Stimulated activated CD4-positive, alpha-beta T cell treated with anti-CD3 and anti-CD28 coated beads, Interleukin-12 subunit alpha, Interleukin-12 subunit beta, amount 100 ng/mL, for 24 hours (primary cell): ENCODE measurements around the gene JTB.

Source experiments
- DNase-seq, 2 experiments: peaks; one replicate each; pipeline ENCODE4 v3.0.0-alpha.2; 2020; ENCODE audit warnings: low read depth in 2 of 2

JTB gene

DNA sequence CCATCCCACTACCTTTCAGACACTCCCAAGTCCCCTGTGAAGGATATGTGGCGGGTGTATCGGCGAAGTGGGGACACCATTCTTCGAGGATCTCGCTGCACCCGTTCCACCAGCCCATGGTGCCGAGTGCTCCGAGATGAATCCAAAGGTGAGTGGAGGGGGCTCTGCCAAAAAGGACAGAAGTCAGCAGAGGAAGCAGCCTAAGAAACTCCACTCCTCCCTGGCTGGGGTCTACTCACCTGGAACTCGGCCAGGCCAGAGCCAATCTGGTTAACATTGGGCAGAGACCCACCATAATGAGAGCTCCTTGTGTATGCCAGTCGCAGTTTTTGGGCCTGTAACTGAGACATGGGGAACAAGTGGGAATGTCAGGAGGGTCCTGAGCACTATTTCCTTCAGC is 22.6 kb downstream of the JTB start:
- DNase-seq, result no peak

DNA sequence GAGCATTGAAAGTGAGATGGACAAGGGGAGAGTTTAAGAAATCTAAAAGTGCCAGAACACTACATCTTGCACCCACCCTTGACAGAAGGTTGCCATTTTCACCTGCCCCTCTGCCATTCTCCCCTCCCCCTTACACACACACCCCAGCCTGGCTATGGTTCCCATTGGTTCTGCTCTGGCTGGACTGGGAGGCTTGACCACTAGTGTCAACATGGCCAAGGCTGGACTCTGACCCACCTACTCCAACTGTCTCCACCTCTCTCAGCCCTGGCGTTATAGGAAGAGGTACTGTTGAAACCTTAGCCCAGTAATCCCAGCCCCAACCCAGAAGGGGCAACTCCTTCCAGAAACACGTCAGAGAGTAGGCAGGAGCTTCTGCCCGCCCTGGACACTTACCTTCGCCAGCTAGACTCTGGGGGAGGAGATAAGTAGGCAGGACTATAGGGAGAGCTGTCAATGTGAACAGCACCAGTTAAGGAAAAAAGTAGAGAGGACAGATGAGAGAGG is 23.6 kb downstream of the JTB start:
- DNase-seq, result no peak

DNA sequence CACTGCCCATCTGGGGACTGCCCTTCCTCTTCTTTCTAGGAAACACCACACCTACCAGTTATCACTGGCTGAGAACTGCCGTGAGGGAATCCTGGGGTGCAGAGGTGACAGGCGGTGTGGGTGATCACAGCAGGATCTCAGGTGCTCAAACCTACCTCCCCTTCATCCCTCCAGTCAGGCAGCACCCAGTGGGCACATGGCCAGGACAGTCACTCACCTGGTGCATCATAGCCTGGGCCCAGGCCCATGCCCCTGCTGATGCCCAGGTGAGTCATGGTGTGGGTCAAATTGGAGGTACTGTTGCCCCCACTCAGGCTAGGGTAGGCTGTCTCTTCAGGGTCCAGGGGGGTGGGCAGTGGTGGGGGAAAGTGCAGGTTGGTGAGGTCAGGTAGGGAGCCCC is 25.7 kb downstream of the JTB start:
- no peak for DNase-seq

DNA sequence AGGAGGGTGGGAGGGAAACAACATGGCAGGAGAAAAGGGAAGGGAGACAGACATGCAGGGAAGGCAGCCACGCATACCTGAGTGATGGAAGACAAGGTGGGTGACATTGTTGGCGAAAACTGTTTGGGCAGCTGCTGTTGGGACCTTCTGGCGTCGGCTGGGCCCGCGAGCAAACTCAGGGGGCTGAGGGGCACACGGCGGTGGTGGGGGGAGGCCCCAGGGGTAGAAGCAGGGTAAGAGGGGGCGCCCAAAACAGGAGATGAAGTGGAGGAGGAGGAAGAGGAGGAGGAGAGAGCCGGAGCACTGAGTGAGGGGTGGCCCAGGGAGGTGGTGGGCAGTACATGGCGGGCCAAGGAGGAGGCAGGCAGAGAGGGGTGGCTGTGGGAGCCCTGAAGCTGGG is 26.3 kb downstream of the JTB start:
- no peak for DNase-seq

DNA sequence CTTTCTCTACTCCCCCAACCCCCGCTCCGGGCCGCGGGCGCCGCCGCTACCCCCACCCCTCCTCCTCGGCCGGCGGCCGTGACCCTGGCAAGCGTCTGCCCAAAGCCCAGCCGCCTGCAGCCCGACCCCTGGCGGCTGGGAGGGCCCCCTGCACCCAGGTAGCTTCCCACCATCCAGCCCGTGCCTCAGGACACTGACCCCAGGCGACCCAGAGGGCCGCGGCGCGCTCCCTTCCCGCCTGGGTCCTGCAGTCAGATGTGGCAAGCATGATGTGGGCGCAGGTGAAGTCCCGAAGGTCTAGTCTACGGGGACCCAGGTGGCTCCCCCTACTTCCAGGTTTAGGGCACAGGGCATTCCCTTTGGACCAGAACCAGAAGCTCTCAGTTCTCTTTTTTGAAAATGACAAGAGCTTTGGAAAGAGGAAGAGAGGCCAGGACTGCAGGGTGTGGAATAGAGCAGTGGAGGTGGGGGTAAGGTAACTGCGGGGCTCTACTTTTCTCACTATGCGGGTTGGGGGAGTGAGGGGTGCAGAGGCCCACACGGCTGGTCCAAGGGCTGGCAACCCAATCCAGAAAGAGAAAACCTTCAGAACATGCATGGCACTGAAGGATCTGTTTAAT is 30.7 kb downstream of the JTB start, which contains the start of gene DENND4B:
Gene DENND4B, minus strand, starts transcription at position 97 of the 620 bp plus-strand sequence. CDS start 2,344 bp downstream, outside the sequence.
- peak; percentile 60 to 66 for DNase-seq

DNA sequence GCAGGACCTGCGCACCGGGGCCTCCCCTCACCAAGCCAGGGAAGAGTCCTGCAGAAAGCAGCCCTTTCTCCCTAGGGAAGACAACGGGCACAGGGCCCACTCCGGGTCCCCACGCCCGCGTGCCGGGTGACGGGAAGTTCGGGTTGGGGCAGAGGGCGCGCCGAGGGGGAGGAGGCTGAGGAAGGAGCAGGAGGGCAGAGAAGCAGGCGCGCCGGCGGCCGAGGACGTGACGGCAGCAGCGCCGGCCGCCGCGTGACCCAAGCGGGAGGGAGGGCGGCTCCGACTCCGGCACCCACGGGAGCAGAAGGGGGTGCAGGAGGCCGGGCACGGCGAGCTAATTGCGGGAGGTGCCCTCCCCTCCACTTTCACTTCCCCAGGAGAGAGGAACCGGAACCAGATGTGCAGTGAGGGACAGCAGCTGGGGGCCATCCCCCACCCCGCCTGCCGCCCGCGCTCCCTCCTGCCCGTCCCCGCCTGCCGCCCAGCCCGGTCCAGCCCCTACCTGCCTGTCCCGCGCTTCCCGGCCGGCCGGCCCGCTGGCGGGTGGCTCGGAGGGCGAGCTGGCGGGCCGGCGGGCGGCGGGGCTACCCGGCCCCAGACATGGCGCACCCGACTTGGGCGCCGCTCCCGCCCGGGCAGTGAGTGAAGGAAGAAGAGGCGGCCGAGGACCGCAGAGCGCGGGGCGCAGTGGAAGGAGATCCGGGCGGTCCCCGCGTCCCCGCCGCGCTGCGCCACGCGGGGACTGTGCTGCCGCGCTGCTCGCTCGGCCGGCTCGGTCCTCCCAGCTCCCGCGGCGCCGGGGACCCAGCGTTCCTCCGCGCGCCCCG is 31.5 kb downstream of the JTB start:
- DNase-seq, result peak; percentile 45 to 58

DNA sequence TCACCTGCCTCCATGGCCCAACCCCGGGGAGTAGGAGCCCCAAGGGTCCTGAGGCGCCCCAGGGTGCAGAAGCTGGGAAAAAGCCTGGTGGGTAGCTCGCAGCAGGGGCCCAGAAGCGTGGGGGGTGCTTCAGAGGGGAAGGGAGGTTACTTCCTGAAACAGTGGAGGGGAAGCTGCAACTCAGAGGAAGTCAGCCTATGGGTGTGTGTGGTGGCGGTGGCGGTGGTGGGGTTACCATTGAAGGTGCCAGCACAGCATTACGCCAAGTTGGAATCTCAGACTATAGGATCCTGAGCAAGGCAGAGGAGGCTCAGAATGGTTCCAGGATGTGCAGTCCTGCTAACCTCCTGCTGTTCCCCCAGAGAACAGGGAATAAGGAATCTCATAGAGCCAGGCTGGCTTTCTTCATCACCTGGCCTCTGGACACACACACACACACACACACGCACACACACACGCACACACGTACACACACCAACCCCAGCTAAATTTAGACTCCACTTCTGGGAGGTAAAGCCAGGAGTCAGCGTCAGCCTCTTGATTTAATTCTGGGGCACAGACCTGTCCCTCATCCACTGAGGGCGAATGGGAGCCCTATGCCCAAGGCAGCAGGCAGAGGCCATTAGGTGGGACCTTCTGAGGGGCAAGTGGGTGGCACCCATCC is 32.2 kb downstream of the JTB start:
- DNase-seq, result peak; percentile 48 to 67

DNA sequence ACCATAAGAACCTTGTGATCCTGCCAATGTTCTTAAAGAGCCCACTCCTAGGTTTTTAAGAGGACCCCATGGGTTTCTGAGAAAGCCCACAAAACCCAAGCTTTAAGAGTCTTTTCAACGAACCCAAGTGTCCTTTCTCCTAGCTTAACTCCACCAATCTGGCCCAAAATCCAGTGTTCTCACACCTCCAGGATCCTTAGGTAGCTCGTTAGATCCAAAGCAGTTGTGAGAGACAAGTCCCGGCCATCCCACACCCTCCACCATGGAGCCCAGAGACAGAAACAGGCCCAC is 32.7 kb downstream of the JTB start:
- no peak for DNase-seq

DNA sequence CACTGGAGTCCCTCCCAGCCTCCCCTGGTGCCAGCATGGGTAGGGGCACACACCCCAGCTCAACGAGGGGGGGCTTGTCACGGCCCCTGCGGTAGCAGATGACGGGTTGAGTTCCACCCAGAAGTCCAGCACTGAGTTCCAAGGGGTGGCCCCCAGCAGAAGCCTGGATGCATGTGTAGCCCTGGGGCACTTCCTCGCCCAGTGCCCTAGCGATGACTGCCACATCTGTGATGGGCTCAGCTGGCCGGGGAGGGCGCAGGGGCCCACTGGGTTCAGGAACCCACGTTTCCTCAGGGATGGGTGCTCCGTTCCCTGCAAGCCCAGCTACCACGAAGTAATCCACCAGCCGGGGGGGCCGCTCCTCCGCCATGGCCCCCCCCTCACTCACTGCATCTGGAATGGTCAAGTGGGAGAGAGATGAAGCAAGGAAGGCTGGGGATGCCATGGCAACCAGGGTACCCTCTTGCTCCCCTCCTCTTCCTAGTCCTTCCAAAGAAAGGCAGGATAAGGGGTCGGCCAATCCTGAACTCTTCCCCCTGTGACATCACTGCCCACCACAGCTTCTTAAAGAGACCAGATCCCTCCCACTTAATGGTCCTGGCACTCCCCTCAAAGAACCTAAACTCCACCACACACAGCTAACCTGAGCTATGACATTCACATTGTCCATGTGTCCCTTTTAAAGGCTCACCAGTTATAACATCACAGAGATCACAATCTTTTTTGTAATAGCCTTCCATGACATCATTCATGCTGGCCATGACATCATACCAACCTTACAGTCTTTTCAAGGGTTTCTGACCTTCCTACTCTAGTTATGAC is 33.3 kb downstream of the JTB start:
- DNase-seq, result no peak

DNA sequence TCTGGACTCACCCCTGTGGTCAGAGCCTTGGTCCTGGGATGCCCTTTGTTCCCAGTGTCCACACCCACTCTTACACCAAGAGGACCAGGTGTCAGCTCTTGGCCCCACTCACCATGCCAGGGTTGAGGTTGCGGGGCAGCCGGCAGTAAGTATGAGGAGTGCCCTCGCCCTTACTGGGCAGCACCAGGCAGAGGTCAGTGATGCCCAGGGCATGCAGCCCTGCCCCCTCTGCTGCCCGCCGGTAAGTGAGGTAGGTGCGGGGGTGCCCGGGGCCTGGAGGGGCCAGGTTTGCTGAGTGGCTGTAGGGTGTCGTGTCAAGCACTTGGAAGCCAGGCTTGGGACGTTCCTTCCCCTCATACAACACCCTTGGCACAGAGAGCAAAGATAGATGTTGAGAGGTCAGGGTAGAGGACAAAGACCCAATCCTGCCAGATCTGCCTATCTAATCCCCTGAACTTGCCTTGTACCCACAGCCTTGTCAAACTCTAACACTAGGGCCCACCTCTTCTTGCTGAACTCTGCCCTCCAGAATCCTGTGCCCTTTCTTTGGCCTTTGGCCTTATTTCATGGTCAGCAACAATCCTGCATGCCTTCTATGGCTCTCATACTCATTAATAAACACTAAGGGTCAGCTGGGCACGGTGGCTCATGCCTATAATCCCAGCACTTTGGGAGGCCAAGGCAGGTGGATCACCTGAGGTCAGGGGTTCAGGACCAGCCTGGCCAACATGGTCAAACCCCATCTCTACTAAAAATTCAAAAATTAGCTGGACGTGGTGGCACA is 34.5 kb downstream of the JTB start:
- DNase-seq, result no peak

DNA sequence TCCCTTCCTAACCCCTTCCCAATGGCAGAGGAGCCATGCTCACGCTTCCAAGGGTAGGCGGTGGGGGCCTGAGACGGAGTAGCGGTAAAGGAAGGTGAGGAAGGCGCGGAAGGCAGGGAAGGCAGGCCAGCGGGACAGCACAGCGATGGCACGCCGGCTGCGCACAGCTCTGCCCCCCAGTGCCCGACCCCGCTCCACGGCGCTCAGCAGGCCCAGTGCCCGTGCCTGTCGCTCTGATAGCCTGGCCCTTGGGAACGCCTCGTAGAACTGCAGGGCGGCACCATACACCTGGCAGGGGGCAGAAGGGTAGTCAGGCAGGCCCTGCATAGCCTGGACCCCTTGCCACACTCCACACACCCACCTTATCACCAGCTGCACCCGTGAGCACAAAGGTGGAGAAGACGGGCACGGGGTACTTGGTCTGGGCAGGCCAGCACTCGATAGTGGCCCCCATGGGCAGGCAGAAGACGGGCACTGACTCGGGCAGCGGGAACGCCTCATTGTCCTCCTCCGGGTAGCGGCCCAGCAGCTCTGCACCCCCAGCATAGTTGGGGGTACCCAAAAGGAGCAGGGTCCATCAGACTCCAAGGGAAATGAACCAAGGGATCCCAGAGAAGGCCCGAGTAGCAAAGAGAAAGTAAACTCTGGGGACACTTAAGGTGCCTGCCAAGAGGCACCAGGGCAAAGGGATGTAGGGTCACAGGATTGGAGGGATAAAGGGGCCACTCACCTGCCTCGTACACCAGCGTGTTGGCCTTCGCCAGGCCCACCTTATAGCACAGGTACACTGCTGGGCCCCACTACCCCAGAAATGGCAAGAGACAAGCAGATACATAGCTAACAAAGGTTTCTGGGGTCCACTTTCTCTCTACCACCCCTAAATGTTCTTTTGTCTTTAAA is 35.4 kb downstream of the JTB start:
- DNase-seq, result no peak

DNA sequence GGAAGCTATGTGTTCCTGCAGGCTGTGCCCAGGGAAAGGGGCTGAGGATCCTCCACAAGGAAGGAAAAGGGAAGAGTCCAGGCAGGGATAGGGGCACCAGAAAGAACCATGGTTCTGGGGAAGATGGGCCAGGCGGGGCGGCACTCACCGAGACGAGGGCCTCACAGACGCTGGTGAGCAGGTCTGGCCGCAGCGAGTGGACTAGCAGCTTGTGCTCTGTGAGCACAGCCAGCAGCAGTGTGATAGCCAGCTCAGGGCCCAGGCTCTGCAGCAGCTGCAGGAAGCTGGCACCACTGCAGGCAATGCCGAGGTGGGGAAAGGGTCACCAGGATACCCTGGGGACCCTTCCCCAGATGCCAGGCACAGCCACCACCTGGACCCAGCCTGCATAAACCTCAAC is 36.7 kb downstream of the JTB start:
- DNase-seq, result no peak

DNA sequence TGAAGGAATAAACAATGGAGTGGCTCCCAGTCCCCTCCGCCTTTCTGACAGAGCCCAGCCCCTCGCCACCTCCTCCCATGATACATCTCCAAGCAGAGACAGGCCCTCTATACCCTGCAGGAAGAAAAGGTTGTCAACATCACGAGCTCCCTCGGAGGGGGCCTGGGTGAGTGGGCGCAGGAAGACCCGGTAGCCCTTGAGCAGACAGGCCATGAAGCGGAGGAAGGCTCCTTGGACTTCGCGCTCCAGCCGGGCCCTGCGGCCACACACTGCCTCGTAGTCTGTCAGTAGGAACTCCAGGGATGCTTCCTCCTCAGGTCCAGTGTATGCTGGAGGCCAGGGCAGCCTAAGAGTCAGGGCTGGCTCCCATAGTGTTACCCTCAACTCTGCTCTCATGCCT is 38.0 kb downstream of the JTB start:
- DNase-seq, result no peak

DNA sequence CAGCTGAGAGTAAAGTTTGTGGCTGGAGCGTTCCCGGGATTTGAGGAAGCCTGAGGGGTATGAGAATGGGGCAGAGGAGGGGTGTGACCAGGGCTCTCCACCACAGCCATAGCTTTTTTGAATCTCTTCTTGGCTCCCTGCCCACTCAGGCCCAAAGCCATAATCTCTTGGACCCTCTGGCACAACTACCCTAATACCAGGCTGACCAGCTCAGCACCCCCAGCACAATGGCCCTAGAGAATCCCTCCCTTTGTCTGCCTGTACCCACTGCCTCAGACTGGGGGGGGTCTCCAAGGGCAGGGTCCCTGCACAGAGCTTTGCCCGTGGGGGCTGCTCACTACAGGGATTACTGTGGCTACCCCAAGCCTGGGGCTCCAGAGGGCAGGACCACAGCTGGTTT is 38.5 kb downstream of the JTB start:
- no peak for DNase-seq

DNA sequence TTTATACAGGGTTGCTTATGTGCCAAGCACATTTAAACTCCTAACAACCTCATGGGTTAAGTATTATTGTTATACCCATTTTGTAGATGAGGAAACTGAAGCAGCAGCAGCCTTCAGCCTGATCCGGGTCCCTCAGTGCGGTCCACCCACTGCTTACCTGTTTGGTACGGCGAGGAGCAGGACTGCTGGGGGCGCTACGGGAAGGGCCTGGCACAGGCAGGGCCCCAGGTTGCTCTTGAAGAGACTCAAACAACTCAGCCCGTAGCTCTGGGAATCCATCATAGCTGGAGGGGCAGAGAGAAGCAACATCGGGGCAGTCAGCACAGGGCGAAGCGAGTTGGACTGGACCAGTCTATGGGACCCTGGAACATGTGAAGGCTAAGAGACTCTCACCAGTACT is 40.1 kb downstream of the JTB start:
- no peak for DNase-seq

DNA sequence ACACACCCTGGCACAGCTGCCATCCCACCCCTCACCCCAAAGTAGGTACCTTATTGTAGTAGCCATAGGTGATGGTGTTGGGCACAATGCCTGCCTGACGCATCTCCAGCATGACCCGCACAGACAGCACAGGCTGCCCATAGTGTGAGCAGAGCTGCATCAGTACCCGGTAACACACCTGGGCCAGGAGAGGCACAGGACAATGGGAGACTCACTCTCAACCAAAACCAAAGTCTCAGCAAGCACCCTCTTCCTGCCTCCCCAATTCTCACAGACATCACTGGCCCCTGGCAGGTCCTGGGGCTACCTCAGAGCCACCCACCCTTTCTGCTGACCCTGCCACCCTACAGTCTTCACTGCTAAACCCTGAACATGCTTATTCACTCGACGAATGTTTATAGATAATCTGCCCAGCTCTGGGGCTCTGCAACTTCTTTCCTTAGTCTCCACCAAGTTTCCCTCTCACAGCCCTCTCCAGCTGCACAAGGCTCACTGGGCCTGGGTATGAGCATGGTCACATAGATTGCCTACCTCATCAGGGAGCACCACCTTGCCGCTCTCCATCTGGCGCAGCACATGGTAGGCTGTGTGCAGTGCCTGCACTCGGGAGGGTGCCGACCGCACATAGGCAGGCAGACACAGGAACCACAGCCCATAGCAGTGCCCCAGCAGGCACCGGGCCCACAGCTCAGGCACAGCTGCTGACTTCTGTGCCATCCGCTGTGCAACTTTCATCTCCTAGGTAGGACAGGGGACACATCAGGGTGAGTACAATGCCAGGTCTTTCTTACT is 41.3 kb downstream of the JTB start:
- DNase-seq, result no peak

DNA sequence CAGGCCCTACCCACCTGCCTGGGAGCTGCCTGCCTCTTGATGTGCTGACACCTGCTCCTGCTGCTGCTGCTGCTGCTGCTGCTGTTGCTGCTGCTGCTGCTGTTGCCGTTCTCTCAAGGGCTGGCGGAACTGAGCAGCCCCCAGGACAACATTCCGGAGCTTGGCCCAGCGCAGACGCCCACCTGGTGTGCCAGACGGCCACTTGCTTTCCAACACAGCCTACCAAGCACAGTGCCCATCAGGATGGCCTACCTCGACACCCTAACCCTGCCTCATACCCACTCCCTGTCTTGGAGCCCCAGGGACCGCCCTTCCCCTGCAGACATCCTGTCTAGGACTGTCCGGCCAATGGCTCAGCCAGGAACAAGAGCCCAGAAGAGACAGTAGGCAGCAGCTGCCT is 42.7 kb downstream of the JTB start:
- DNase-seq, result no peak

DNA sequence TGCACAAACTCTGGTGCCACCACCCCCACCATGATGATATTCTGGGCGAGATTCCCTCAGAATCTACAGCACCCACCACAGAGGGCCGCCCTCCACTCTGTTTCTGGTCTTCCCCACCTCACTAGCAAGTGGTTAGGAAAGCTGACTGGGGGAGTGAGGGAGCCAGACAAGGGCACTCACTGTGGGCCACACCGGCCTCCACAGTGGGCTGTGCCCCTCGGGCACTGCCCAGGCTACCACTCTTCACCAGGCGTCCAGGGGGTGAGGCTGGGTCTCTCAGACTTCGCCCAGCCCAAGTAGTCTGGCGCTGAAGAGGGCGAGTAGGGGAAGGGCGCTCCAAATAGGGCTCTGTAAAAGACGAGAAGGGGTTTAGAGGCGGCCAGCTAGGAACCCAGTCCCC is 43.5 kb downstream of the JTB start:
- DNase-seq, result no peak

DNA sequence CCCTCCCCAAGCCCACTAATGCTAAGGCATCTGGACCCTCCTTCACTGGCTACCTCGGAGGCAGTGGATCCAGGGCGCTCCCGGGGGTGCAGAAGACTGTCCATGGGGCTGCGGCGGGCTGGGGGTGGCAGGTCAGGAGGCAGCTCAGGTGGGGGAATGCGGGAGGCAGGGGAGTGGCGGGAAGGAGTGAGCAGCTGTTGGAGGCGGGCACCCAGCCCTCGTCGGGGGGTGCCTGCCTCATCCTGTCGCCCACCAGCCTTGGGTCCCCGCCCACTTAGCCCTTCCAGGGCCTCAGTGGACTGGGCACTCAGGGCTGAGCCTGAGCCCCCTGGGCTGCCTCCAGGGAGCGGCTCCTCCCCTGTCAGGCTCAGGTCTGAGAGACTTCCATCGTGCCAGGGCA is 44.0 kb downstream of the JTB start:
- DNase-seq, result no peak
